ENCODE data around the gene UNC13D. TPM values are rescaled to one million over a fixed set of nuclear protein-coding genes. Genes with fewer than 3 reads are reported as not detected.

Gene UNC13D
- polyA plus RNA-seq, 1 donor (not counting 4 experiments of a cell fraction or from before 2014, with no cell fraction given), result 0.25 TPM

DNA sequence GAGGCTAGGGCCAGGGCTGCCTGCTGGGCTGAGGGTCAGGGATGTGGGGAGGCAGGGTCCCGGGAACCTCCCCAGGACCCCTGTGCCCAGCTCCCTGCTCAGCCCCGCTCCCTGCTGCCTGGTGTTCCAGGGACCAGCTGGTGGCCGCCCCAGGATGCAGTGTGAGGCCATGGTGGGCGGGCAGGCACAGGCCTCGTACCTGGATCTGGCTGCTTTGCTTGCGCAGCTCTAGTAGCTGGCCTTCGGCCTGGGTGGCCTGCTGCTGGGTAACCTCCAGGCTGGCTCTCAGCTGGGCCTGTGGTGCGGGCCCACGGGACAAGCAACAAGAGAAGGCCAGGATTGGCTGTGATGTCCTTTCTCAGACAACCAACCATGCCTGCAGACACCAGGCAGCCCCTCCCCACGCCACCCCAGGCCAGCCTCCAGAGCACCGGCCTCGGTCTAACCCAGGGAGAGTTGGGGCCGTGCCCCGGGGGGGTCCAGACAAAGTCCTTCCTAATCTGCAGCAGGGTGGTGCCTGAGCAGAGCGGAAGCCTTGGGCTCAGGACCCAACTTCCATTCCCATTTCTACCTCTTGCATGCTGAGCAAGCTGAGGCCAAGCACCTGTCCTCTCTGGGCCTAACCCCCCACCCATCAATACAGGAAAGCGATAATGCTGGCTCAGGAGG lies 48.5 kb upstream of the UNC13D start:
- H3K27me3 ChIP-seq (ENCODE audit: control insufficient read depth, extremely low read depth, insufficient read depth, low read length), result no peaks in the 10 kb centered on the region
- no peak for TF ChIP-seq EZH2 (IDR thresholded peaks at IDR 0.05; ENCODE audit: low read length)
- TF ChIP-seq, protein P1, sequence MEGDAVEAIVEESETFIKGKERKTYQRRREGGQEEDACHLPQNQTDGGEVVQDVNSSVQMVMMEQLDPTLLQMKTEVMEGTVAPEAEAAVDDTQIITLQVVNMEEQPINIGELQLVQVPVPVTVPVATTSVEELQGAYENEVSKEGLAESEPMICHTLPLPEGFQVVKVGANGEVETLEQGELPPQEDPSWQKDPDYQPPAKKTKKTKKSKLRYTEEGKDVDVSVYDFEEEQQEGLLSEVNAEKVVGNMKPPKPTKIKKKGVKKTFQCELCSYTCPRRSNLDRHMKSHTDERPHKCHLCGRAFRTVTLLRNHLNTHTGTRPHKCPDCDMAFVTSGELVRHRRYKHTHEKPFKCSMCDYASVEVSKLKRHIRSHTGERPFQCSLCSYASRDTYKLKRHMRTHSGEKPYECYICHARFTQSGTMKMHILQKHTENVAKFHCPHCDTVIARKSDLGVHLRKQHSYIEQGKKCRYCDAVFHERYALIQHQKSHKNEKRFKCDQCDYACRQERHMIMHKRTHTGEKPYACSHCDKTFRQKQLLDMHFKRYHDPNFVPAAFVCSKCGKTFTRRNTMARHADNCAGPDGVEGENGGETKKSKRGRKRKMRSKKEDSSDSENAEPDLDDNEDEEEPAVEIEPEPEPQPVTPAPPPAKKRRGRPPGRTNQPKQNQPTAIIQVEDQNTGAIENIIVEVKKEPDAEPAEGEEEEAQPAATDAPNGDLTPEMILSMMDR (optimal IDR thresholded peaks at IDR 0.05 in 1 of 3, IDR thresholded peaks at IDR 0.05 in 1 of 3, conservative IDR thresholded peaks at IDR 0.05 in 1 of 3; ENCODE audit: extremely low read depth in 1 of 3, insufficient read depth in 2 of 3, low read length in 3 of 3), result no peak
- DNase-seq (ENCODE audit: low read depth, low spot score) (no peak), FAIRE-seq (no peak)
- no peak overlapping the region for H3K9ac ChIP-seq (ENCODE audit: control insufficient read depth, extremely low read depth, insufficient read depth, low read length)
- dilution Hi-C loops (cut with MboI; ENCODE audit: extremely low pct_ligation_motif_present, low sequenced_read_pairs), result no loop called here
- no peak overlapping the region for H3K27ac ChIP-seq (ENCODE audit: control insufficient read depth, insufficient read depth, low read length)
- no peaks in the 10 kb centered on the region for H3K9me1 ChIP-seq (ENCODE audit: control insufficient read depth, extremely low read depth, insufficient read depth, low read length)
- H2AFZ ChIP-seq (ENCODE audit: control insufficient read depth, low read length), result no peak overlapping the region
- peaks cover 4% of the 10 kb centered on the region for H3K79me2 ChIP-seq (ENCODE audit: control insufficient read depth, insufficient read depth, low read length)
- H3K4me2 ChIP-seq (ENCODE audit: control insufficient read depth, extremely low read depth, insufficient read depth, low read depth, low read length), result no peak overlapping the region
- H3K9me3 ChIP-seq (ENCODE audit: control insufficient read depth, low read depth, low read length), result no peaks in the 10 kb centered on the region
- H3K36me3 ChIP-seq (ENCODE audit: control insufficient read depth in 2 of 2, extremely low read depth in 1 of 2, insufficient read depth in 2 of 2, low read length in 2 of 2), result peaks cover 7 to 10% of the 10 kb centered on the region in 2 experiments
- H3K4me3 ChIP-seq (ENCODE audit: control insufficient read depth in 2 of 3, extremely low read depth in 1 of 3, insufficient read depth in 2 of 3, low read depth in 1 of 3, low read length in 3 of 3), result no peak overlapping the region
- H4K20me1 ChIP-seq (ENCODE audit: control insufficient read depth, extremely low read depth, insufficient read depth, low read length), result no peaks in the 10 kb centered on the region
- H3K4me1 ChIP-seq (ENCODE audit: control insufficient read depth, extremely low read depth, insufficient read depth, low read length), result peaks cover 9% of the 10 kb centered on the region

DNA sequence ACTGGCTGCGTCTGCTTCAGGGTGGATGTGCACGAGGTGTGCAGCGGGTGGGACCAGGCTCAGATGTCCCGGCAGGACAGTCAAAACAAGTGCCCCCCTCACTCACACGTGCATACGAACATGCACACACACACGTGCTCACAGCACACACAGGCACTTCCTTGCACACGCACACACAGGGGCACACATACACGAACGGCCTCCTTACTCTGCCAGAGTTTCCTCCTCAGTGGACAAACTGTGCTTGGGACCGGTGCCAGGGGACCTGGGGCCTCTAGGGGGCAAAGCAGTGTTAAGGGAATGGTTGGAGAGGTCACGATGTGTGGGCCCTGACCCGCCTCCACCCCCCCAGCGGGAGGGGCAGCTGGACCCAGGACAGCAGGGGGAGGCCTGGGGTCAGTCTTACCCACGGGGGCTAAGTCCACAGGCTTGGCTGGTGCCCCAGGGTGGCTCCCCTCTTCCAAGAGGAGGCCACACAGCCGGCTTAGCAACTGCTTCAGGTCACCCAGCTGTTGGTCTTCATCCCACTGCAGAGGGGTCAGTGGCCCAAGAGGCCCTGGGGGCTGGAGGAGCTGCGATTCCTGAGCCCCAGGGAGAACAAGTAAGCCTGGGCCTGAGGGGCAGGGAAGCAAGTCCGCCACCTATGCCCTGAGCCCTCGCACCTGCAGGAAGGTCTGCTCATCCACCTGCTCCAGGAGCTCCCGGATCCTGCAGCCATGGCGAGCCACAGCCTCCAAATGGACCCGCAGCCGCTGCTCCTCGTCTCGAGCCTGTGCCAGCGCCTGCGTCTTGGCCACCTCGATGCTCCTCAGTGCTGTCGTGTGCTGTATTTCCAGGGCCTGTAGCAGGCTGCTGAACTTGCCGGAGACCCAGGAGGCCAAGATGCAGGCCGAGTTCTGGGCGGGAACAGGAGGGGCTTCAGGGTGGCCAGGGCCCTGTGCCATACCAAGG lies 47.7 kb upstream of the UNC13D start:
- Histone ChIP-seq H4K20me1 (ENCODE audit: control insufficient read depth, extremely low read depth, insufficient read depth, low read length) (no peaks in the 10 kb centered on the region), H3K9ac (ENCODE audit: control insufficient read depth, extremely low read depth, insufficient read depth, low read length) (no peak overlapping the region), H3K79me2 (ENCODE audit: control insufficient read depth, insufficient read depth, low read length) (peaks cover 4% of the 10 kb centered on the region), H3K4me3 (ENCODE audit: control insufficient read depth in 2 of 3, extremely low read depth in 1 of 3, insufficient read depth in 2 of 3, low read depth in 1 of 3, low read length in 3 of 3) (no peak overlapping the region), H3K9me3 (ENCODE audit: control insufficient read depth, low read depth, low read length) (no peaks in the 10 kb centered on the region), H2AFZ (ENCODE audit: control insufficient read depth, low read length) (no peak overlapping the region), H3K9me1 (ENCODE audit: control insufficient read depth, extremely low read depth, insufficient read depth, low read length) (no peaks in the 10 kb centered on the region), H3K27ac (ENCODE audit: control insufficient read depth, insufficient read depth, low read length) (no peak overlapping the region), H3K36me3 (ENCODE audit: control insufficient read depth in 2 of 2, extremely low read depth in 1 of 2, insufficient read depth in 2 of 2, low read length in 2 of 2) (peaks cover 6 to 7% of the 10 kb centered on the region in 2 experiments), H3K27me3 (ENCODE audit: control insufficient read depth, extremely low read depth, insufficient read depth, low read length) (no peaks in the 10 kb centered on the region), H3K4me1 (ENCODE audit: control insufficient read depth, extremely low read depth, insufficient read depth, low read length) (peaks cover 9% of the 10 kb centered on the region), H3K4me2 (ENCODE audit: control insufficient read depth, extremely low read depth, insufficient read depth, low read depth, low read length) (no peak overlapping the region)
- TF ChIP-seq EZH2 (IDR thresholded peaks at IDR 0.05; ENCODE audit: low read length), result no peak
- TF ChIP-seq, protein P1 (optimal IDR thresholded peaks at IDR 0.05 in 1 of 3, IDR thresholded peaks at IDR 0.05 in 1 of 3, conservative IDR thresholded peaks at IDR 0.05 in 1 of 3; ENCODE audit: extremely low read depth in 1 of 3, insufficient read depth in 2 of 3, low read length in 3 of 3), result no peak
- FAIRE-seq, result no peak
- dilution Hi-C loops (cut with MboI; ENCODE audit: extremely low pct_ligation_motif_present, low sequenced_read_pairs), result no loop called here
- DNase-seq (ENCODE audit: low read depth, low spot score), result no peak
